GM12873 (cell line): ENCODE results near the gene ZSCAN9.

Experiments used
- CTCF ChIP-seq: IDR thresholded peaks from 2 replicates; pipeline ENCODE4 v1.5.1; 2012; ENCODE audit warnings: low read depth, mild to moderate bottlenecking, moderate library complexity, low read length, control low read depth; ENCODE audit not compliant: insufficient read depth; ENCODE audit errors: missing control alignments

The ZSCAN9 gene

GRCh38 chr6:28274888-28275287 is 49.8 kb downstream of the ZSCAN9 start:
- no peak for TF ChIP-seq CTCF

- TF ChIP-seq CTCF = no peak
Measured at GRCh38 chr6:28277746-28278145, 52.7 kb downstream of the ZSCAN9 start.

DNA sequence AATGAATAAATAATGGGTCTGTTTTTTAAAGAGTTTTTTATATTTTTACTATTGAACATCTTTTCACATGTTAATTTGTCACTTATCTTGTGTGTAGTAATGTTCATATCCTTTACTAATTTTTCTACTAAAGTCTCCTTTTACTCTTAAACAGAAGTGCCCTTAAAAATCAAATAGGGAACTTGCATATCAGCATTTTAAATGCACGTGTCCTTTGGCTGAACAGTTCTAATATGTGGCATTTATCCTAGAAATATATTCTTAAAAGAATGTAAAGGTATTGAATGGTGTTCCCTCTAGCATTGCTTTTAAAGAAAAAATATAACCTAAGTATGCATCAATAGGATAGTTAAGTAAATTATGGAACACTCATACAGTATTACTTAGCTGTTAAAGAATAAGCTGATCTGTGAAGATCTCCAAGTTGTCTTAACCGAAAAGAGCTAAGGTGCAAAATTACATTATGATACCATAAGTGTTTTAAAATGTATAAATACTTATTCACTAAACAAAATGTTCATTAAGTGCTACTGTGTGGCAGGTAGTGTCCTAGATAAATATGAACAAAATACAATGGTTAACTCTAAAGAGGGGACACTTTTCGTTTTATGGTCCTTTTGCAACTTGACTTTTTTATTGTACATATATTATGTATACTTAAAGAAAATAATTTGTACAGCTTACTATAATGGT is 55.7 kb downstream of the ZSCAN9 start:
- TF ChIP-seq CTCF = no peak

- TF ChIP-seq CTCF = no peak
Measured at GRCh38 chr6:28281288-28282064, 56.4 kb downstream of the ZSCAN9 start, which contains the start of gene PGBD1. Gene PGBD1, plus strand, starts transcription at chr6:28281572. Its CDS starts 2,242 bp downstream, at chr6:28283814.

- no peak for TF ChIP-seq CTCF
Measured at GRCh38 chr6:28282926-28283325, 57.9 kb downstream of the ZSCAN9 start.
